SK-N-MC (cell line): ENCODE results near the gene NDUFS5.

Source experiments
- EZH2 ChIP-seq: fragments of 200-600 bp; sonication (generic); IDR thresholded peaks from one replicate; pipeline ENCODE4 v1.6.1; 2017; ENCODE audit warnings: antibody characterized with exemption
- POLR2AphosphoS5 ChIP-seq: IDR thresholded peaks from 2 replicates; pipeline ENCODE4 v1.6.1; 2012; ENCODE audit warnings: mild to moderate bottlenecking, low read depth, low read length, borderline replicate concordance

- TF ChIP-seq POLR2AphosphoS5 (no peak), EZH2 (no peak)
These were observed 21.5 kb downstream of the NDUFS5 start for GRCh38 chr1:39047374-39048229.
